IMR-90 (cell line): ENCODE measurements around the gene PCSK5. TPM values are rescaled to one million over a fixed set of nuclear protein-coding genes. Genes with fewer than 3 reads are reported as not detected.

Source experiments
- ATAC-seq: fragments of 200-7000 bp; cut with Tn5 transposase; 2 replicates; pipeline ENCODE4 v1.9.1; 2020; ENCODE audit warnings: low read depth, mild to moderate bottlenecking, moderate library complexity
- BruUV-seq: library from RNA; stranded (reverse); fragments of 400-500 nt; replicated peaks from 2 replicates; lab custom pipeline; 2021; lab: Mats Ljungman, UMichigan
- CTCF ChIA-PET: fragments of 300-600 bp; formaldehyde crosslinking; extraction: SDS; loops from one replicate; lab custom pipeline; 2021; ENCODE audit warnings: antibody characterized with exemption; lab: Yijun Ruan, JAX
- POLR2A ChIA-PET: fragments of 300-600 bp; sonication (Branson Sonifier 250); formaldehyde crosslinking; loops from one replicate; lab custom pipeline; 2022; ENCODE audit warnings: antibody characterized with exemption; ENCODE audit not compliant: unreplicated experiment; lab: Charles Lee
- DNase-seq: peaks from one replicate; pipeline ENCODE4 v3.0.0; 2013
- H2AFZ ChIP-seq: replicated peaks from 2 replicates; pipeline ENCODE3; 2013; ENCODE audit warnings: low read length, mild to moderate bottlenecking; ENCODE audit not compliant: poor library complexity
- H2AK5ac ChIP-seq: 2 replicates; pipeline ENCODE4 v1.6.1; 2013; ENCODE audit warnings: low read depth, low read length, inconsistent platforms
- H2AK9ac ChIP-seq: replicated peaks from 2 replicates; pipeline ENCODE3; 2013; ENCODE audit warnings: mild to moderate bottlenecking, low read depth, low read length, moderate library complexity; ENCODE audit not compliant: poor library complexity
- H2BK120ac ChIP-seq: 2 replicates; pipeline ENCODE4 v1.6.1; 2013; ENCODE audit warnings: low read depth, low read length, inconsistent platforms
- H2BK15ac ChIP-seq: 3 replicates; pipeline ENCODE4 v1.6.1; 2013; ENCODE audit warnings: low read depth, low read length, inconsistent platforms
- H2BK20ac ChIP-seq: 2 replicates; pipeline ENCODE4 v1.6.1; 2013; ENCODE audit warnings: low read depth, mild to moderate bottlenecking, inconsistent platforms, low read length, moderate library complexity
- H2BK5ac ChIP-seq: 2 replicates; pipeline ENCODE4 v1.6.1; 2013; ENCODE audit warnings: mild to moderate bottlenecking, low read depth, low read length, inconsistent platforms; ENCODE audit not compliant: poor library complexity, severe bottlenecking
- H3K14ac ChIP-seq: replicated peaks from 2 replicates; pipeline ENCODE4 v1.6.1; 2013; ENCODE audit warnings: low read depth, low read length, inconsistent platforms
- H3K18ac ChIP-seq: 2 replicates; pipeline ENCODE4 v1.6.1; 2013; ENCODE audit warnings: low read depth, low read length, control low read depth
- H3K23ac ChIP-seq: 2 replicates; pipeline ENCODE4 v1.6.1; 2013; ENCODE audit warnings: low read depth, low read length, inconsistent platforms
- H3K27ac ChIP-seq: 2 replicates; pipeline ENCODE4 v1.5.1; 2013; ENCODE audit warnings: mild to moderate bottlenecking, control low read depth, low read length; ENCODE audit not compliant: insufficient read depth
- H3K27me3 ChIP-seq: 2 replicates; pipeline ENCODE4 v1.6.1; 2013; ENCODE audit warnings: low read length; ENCODE audit not compliant: control insufficient read depth, insufficient read depth
- H3K36me3 ChIP-seq: 2 replicates; pipeline ENCODE4 v1.6.1; 2013; ENCODE audit warnings: low read length, mixed read lengths; ENCODE audit not compliant: control insufficient read depth, insufficient read depth
- H3K4ac ChIP-seq: 2 replicates; pipeline ENCODE4 v1.6.1; 2013; ENCODE audit warnings: low read depth, low read length, inconsistent platforms
- H3K4me1 ChIP-seq: 2 replicates; pipeline ENCODE4 v1.6.1; 2013; ENCODE audit warnings: low read length, mixed read lengths; ENCODE audit not compliant: control insufficient read depth, insufficient read depth
- H3K4me2 ChIP-seq: 2 replicates; pipeline ENCODE4 v1.6.1; 2013; ENCODE audit warnings: low read depth, mild to moderate bottlenecking, control low read depth, low read length, moderate library complexity
- H3K4me3 ChIP-seq: 2 replicates; pipeline ENCODE4 v1.5.1; 2013; ENCODE audit warnings: low read depth, mild to moderate bottlenecking, control low read depth, low read length, moderate library complexity; ENCODE audit not compliant: insufficient read depth
- H3K56ac ChIP-seq: 2 replicates; pipeline ENCODE4 v1.6.1; 2013; ENCODE audit warnings: low read length, inconsistent platforms; ENCODE audit not compliant: insufficient read depth; ENCODE audit errors: extremely low read depth
- H3K79me1 ChIP-seq, 2 experiments: 2 replicates each; pipeline ENCODE4 v1.6.1; 2013; ENCODE audit warnings: low read length in 2 of 2, inconsistent platforms in 1 of 2, low read depth in 1 of 2
- H3K9ac ChIP-seq: 2 replicates; pipeline ENCODE4 v1.6.1; 2013; ENCODE audit warnings: low read depth, low read length, control low read depth
- H3K9me1 ChIP-seq: 2 replicates; pipeline ENCODE4 v1.6.1; 2013; ENCODE audit warnings: low read length, inconsistent platforms; ENCODE audit not compliant: insufficient read depth
- H3K9me3 ChIP-seq: 2 replicates; pipeline ENCODE4 v1.6.1; 2013; ENCODE audit warnings: low read length; ENCODE audit not compliant: control insufficient read depth, insufficient read depth
- H4K20me1 ChIP-seq: 2 replicates; pipeline ENCODE4 v1.6.1; 2013; ENCODE audit warnings: low read length, inconsistent platforms; ENCODE audit not compliant: insufficient read depth
- H4K5ac ChIP-seq: 2 replicates; pipeline ENCODE4 v1.6.1; 2013; ENCODE audit warnings: mild to moderate bottlenecking, low read depth, low read length, control low read depth
- H4K8ac ChIP-seq, 2 experiments: 2 replicates each; pipeline ENCODE4 v1.6.1; 2013; ENCODE audit warnings: low read depth in 2 of 2, low read length in 2 of 2, control low read depth in 1 of 2, inconsistent platforms in 1 of 2
- H4K91ac ChIP-seq: 2 replicates; pipeline ENCODE4 v1.6.1; 2013; ENCODE audit warnings: low read depth, low read length, inconsistent platforms; ENCODE audit not compliant: insufficient read depth
- BHLHE40 ChIP-seq: fragments of 150-350 bp; IDR thresholded peaks from 2 replicates; pipeline ENCODE4 v1.6.1; 2016; ENCODE audit warnings: mild to moderate bottlenecking, low read depth, low read length
- CEBPB ChIP-seq: IDR thresholded peaks from 2 replicates; pipeline ENCODE4 v1.6.1; 2012; ENCODE audit warnings: low read depth, low read length, improper control_type of control experiment
- ELK1 ChIP-seq: fragments of 150-350 bp; IDR thresholded peaks from 2 replicates; pipeline ENCODE4 v1.6.1; 2016; ENCODE audit warnings: low read depth, mild to moderate bottlenecking, low read length, moderate library complexity, borderline replicate concordance
- FOS ChIP-seq: fragments of 150-350 bp; IDR thresholded peaks from 2 replicates; pipeline ENCODE4 v1.6.1; 2016; ENCODE audit warnings: low read depth, low read length
- POLR2A ChIP-seq: IDR thresholded peaks from 2 replicates; pipeline ENCODE4 v1.6.1; 2012; ENCODE audit warnings: mild to moderate bottlenecking, low read depth, low read length
- RCOR1 ChIP-seq: IDR thresholded peaks from 2 replicates; pipeline ENCODE4 v1.6.1; 2012; ENCODE audit warnings: mild to moderate bottlenecking, low read length, improper control_type of control experiment; ENCODE audit not compliant: insufficient replicate concordance
- USF2 ChIP-seq: fragments of 150-350 bp; IDR thresholded peaks from 2 replicates; pipeline ENCODE4 v1.6.1; 2017; ENCODE audit warnings: mild to moderate bottlenecking, antibody characterized with exemption, low read length, low read depth
- WGBS, 2 experiments: methylation state at CpG; one replicate each; pipeline versions ENCODE4 v1.1.5 to v1.1.7; 2013; ENCODE audit warnings: missing lambda C conversion rate in 2 of 2; ENCODE audit not compliant: insufficient read length in 1 of 2; ENCODE audit errors: extremely low coverage in 2 of 2; 5-methylcytosine and 5-hydroxymethylcytosine counted together
- dilution Hi-C: fragments of 300-500 bp; cut with HindIII; formaldehyde crosslinking; loops from one replicate; pipeline ENCODE4 v1.14.3; 2018; ENCODE audit warnings: low sequenced_read_pairs; ENCODE audit not compliant: unreplicated experiment
- in situ Hi-C: fragments of 300-500 bp; cut with MboI; formaldehyde crosslinking; loops from 3 replicates; pipeline ENCODE4 v1.14.3; 2019; ENCODE audit warnings: low sequenced_read_pairs, inconsistent platforms, mixed read lengths
- intact Hi-C: fragments of 100-400 bp; cut with micrococcal nuclease; formaldehyde crosslinking; loops from 2 replicates; pipeline ENCODE4 v1.10.0; 2022
- polyA plus RNA-seq, 3 experiments: library from polyadenylated mRNA; depleted of rRNA; stranded (reverse); fragments of >200 nt; gene quantifications; 2 replicates each; pipeline ENCODE4 v1.2.3, GENCODE V29; 2012; ENCODE audit warnings: low replicate concordance in 1 of 3
- total RNA-seq: library from RNA; depleted of rRNA; stranded (reverse); fragments of >200 nt; gene quantifications from 2 replicates; pipeline ENCODE4 v1.2.3, GENCODE V29; 2012

PCSK5 gene
- total and polyA plus RNA-seq, 2 of the 4 experiments (the other 2 are of a cell fraction): 1.5 to 3.0 TPM

- Histone ChIP-seq H3K4me1 (peaks cover 9% of the 10 kb centered on the region), H3K27ac (no peak overlapping the region), H3K23ac (no peak overlapping the region), H2BK5ac (no peak overlapping the region), H2AK5ac (no peak overlapping the region), H3K27me3 (no peaks in the 10 kb centered on the region), H3K9ac (no peak overlapping the region), H3K36me3 (no peaks in the 10 kb centered on the region), H2BK20ac (no peak overlapping the region), H4K20me1 (no peaks in the 10 kb centered on the region), H3K4ac (no peak overlapping the region), H4K91ac (no peak overlapping the region), H3K9me3 (no peaks in the 10 kb centered on the region), H3K14ac (no peak overlapping the region), H3K4me3 (no peak overlapping the region), H2BK120ac (no peak overlapping the region), H3K79me1 (no peaks in the 10 kb centered on the region), H3K4me2 (no peak overlapping the region), H3K9me1 (peaks cover 3% of the 10 kb centered on the region; the same call in 1 of the 2 replicates), H3K18ac (no peak overlapping the region), H4K5ac (no peak overlapping the region), H3K56ac (no peak overlapping the region), H2AFZ (no peak overlapping the region), H2AK9ac (no peak overlapping the region), H2BK15ac (no peak overlapping the region), H4K8ac (no peak overlapping the region)
- in situ Hi-C loops (no loop called here), dilution Hi-C loops (no loop called here), intact Hi-C loops (loop anchor here (5.0 kb wide), 1 partner anchor 52 kb away; no protein-coding TSS in a partner anchor)
- TF ChIP-seq CEBPB (no peak), USF2 (no peak), FOS (no peak), POLR2A (no peak), RCOR1 (no peak), ELK1 (no peak), BHLHE40 (no peak)
- no peak for DNase-seq
- ChIA-PET POLR2A (no interaction called here), CTCF (interaction anchor here (0.6 to 1.1 kb wide), 2 partner anchors 20 to 47 kb away, joined by 3 read pairs; no protein-coding TSS in a partner anchor)
- whole genome bisulfite sequencing, 2 experiments: no CpG with 5 or more reads among the region's 1 CpG
- BruUV-seq: no TSS peak
- ATAC-seq: no peak
Measured at GRCh38 chr9:76399856-76400255, 509.4 kb downstream of the PCSK5 start.
